ENCODE results near the gene CRACDL.

Gene CRACDL

GRCh38 chr2:98910349-98911125, 25.5 kb downstream of the CRACDL start:
- H3K4me1 ChIP-seq, result no peaks in the 10 kb centered on the region
- no peaks in the 10 kb centered on the region for H3K36me3 ChIP-seq
- TF ChIP-seq CTCF (IDR thresholded peaks at IDR 0.05; ENCODE audit: low read depth, low read length), result no peak
- H3K27me3 ChIP-seq, result no peaks in the 10 kb centered on the region
- H3K9me3 ChIP-seq, result no peaks in the 10 kb centered on the region
- DNase-seq, result no peak
- H3K4me3 ChIP-seq (ENCODE audit: low read depth, low read length), result no peak overlapping the region

- Histone ChIP-seq H3K4me3 (ENCODE audit: low read depth, low read length) (no peak overlapping the region), H3K9me3 (no peaks in the 10 kb centered on the region), H3K4me1 (no peaks in the 10 kb centered on the region), H3K27me3 (no peaks in the 10 kb centered on the region), H3K36me3 (no peaks in the 10 kb centered on the region)
- DNase-seq, result peak; percentile 14
- no peak for TF ChIP-seq CTCF (IDR thresholded peaks at IDR 0.05; ENCODE audit: low read depth, low read length)
Measured at GRCh38 chr2:98909317-98910211, 26.5 kb downstream of the CRACDL start.

- Histone ChIP-seq H3K4me3 (ENCODE audit: low read depth, low read length) (no peak overlapping the region), H3K27me3 (no peaks in the 10 kb centered on the region), H3K36me3 (no peaks in the 10 kb centered on the region), H3K9me3 (no peaks in the 10 kb centered on the region), H3K4me1 (no peaks in the 10 kb centered on the region)
- no peak for DNase-seq
- TF ChIP-seq CTCF (IDR thresholded peaks at IDR 0.05; ENCODE audit: low read depth, low read length), result no peak
Measured at GRCh38 chr2:98908931-98909316, 27.1 kb downstream of the CRACDL start.

GRCh38 chr2:98907966-98908905, 27.8 kb downstream of the CRACDL start:
- Histone ChIP-seq H3K9me3 (no peaks in the 10 kb centered on the region), H3K36me3 (no peaks in the 10 kb centered on the region), H3K4me3 (ENCODE audit: low read depth, low read length) (no peak overlapping the region), H3K27me3 (no peaks in the 10 kb centered on the region), H3K4me1 (no peaks in the 10 kb centered on the region)
- no peak for DNase-seq
- no peak for TF ChIP-seq CTCF (IDR thresholded peaks at IDR 0.05; ENCODE audit: low read depth, low read length)

- Histone ChIP-seq H3K4me3 (ENCODE audit: low read depth, low read length) (no peak overlapping the region), H3K9me3 (no peaks in the 10 kb centered on the region)
- no peak for TF ChIP-seq CTCF (IDR thresholded peaks at IDR 0.05; ENCODE audit: low read depth, low read length)
Measured at GRCh38 chr2:98907385-98907784, 28.6 kb downstream of the CRACDL start.

More at GRCh38 chr2:98907385-98907784, 28.6 kb downstream of the CRACDL start:
- no peaks in the 10 kb centered on the region for H3K36me3 ChIP-seq
- H3K4me1 ChIP-seq, result no peaks in the 10 kb centered on the region
- DNase-seq, result no peak
- no peaks in the 10 kb centered on the region for H3K27me3 ChIP-seq

All from BE2C (cell line).